HG02852 (cell line): Measurements from ENCODE around the gene FANCC.

Experiments used
- ATAC-seq: cut with Tn5 transposase; IDR thresholded peaks from one replicate; pipeline ENCODE4 v1.9.1; 2021; ENCODE audit warnings: mild to moderate bottlenecking, moderate library complexity; ENCODE audit not compliant: unreplicated experiment

Gene FANCC

GRCh38 chr9:95155220-95155619 lies 162.3 kb downstream of the FANCC start:
- no peak for ATAC-seq

- no peak for ATAC-seq
These were observed 166.6 kb downstream of the FANCC start for GRCh38 chr9:95150903-95151302.

GRCh38 chr9:95148208-95148520 lies 169.3 kb downstream of the FANCC start:
- no peak for ATAC-seq

GRCh38 chr9:95147452-95148207 lies 169.9 kb downstream of the FANCC start:
- no peak for ATAC-seq

GRCh38 chr9:95143591-95144561 lies 173.6 kb downstream of the FANCC start:
- no peak for ATAC-seq

GRCh38 chr9:95142728-95143127 lies 174.8 kb downstream of the FANCC start:
- no peak for ATAC-seq

GRCh38 chr9:95142315-95142714 lies 175.2 kb downstream of the FANCC start:
- ATAC-seq, result no peak

GRCh38 chr9:95140821-95141220 lies 176.7 kb downstream of the FANCC start:
- no peak for ATAC-seq

- no peak for ATAC-seq
These were observed 178.4 kb downstream of the FANCC start for GRCh38 chr9:95139126-95139525.

- ATAC-seq, result no peak
These were observed 179.0 kb downstream of the FANCC start for GRCh38 chr9:95138474-95138873.

- no peak for ATAC-seq
These were observed 179.8 kb downstream of the FANCC start for GRCh38 chr9:95137587-95138145.

GRCh38 chr9:95135756-95136155 lies 181.8 kb downstream of the FANCC start:
- no peak for ATAC-seq

GRCh38 chr9:95134457-95134881 lies 183.0 kb downstream of the FANCC start:
- no peak for ATAC-seq

GRCh38 chr9:95133325-95133705 lies 184.2 kb downstream of the FANCC start:
- no peak for ATAC-seq

GRCh38 chr9:95132366-95133324 lies 184.9 kb downstream of the FANCC start:
- no peak for ATAC-seq

- ATAC-seq, result no peak
These were observed 186.2 kb downstream of the FANCC start for GRCh38 chr9:95131023-95131943.

GRCh38 chr9:95130484-95130883 lies 187.0 kb downstream of the FANCC start:
- no peak for ATAC-seq

GRCh38 chr9:95129476-95130291 lies 187.8 kb downstream of the FANCC start:
- no peak for ATAC-seq

- no peak for ATAC-seq
These were observed 189.4 kb downstream of the FANCC start for GRCh38 chr9:95128177-95128524.
